HepG2 (cell line): ENCODE results near the gene TNP2. TPM values are rescaled to one million over a fixed set of nuclear protein-coding genes. Genes with fewer than 3 reads are reported as not detected.

Source experiments
- FOSL2 ChIP-seq: sonication (generic); formaldehyde crosslinking; IDR thresholded peaks from 2 replicates; pipeline ENCODE4 v1.4.0; 2020; ENCODE audit warnings: missing genetic modification reagents
- GATAD2A ChIP-seq: IDR thresholded peaks from 2 replicates; pipeline ENCODE4 v1.6.1; 2016
- HHEX ChIP-seq: IDR thresholded peaks from 2 replicates; pipeline ENCODE4 v1.6.1; 2016; ENCODE audit warnings: control low read depth
- KDM5A ChIP-seq: fragments of 200-600 bp; sonication (generic); IDR thresholded peaks from 2 replicates; pipeline ENCODE4 v1.7.0; 2018; ENCODE audit warnings: antibody characterized with exemption, mild to moderate bottlenecking, low read length, borderline replicate concordance
- ZNF121 ChIP-seq: sonication (generic); formaldehyde crosslinking; IDR thresholded peaks from 2 replicates; pipeline ENCODE4 v1.5.0; 2020; ENCODE audit warnings: mild to moderate bottlenecking, missing genetic modification reagents
- ZNF484 ChIP-seq: sonication (generic); formaldehyde crosslinking; IDR thresholded peaks from 2 replicates; pipeline ENCODE4 v1.5.1; 2020; ENCODE audit warnings: mild to moderate bottlenecking, low read depth, missing genetic modification reagents, borderline replicate concordance
- ZNF670 ChIP-seq: sonication (generic); formaldehyde crosslinking; IDR thresholded peaks from 2 replicates; pipeline ENCODE4 v1.8.0; 2022; ENCODE audit warnings: mild to moderate bottlenecking, missing genetic modification reagents, borderline replicate concordance
- polyA plus RNA-seq, 8 experiments: library from polyadenylated mRNA; depleted of rRNA in 3 of 8; stranded (reverse) in 7 of 8; unstranded in 1 of 8; fragments of >200 nt; fragmentation: Illumina TruSeq in 4 of 8; extraction: Trizol in 4 of 8; gene quantifications; 2 replicates each; pipeline versions ENCODE4 v1.2.1 to v1.2.3, GENCODE V29; 2011 to 2016; ENCODE audit warnings: low read depth in 4 of 8, missing spikeins in 1 of 8, mixed read lengths in 1 of 8; ENCODE audit not compliant: insufficient read depth in 1 of 8
- total RNA-seq, 5 experiments: library from RNA; depleted of rRNA; stranded (reverse); fragments of >200 nt; fragmentation: Illumina TruSeq; extraction: Trizol; gene quantifications; 2 replicates each; pipeline ENCODE4 v1.2.3, GENCODE V29; 2016; ENCODE audit warnings: low read depth in 1 of 5
- TF ChIP-seq, protein P1 (sequence below): sonication (generic); formaldehyde crosslinking; IDR thresholded peaks from 2 replicates; pipeline ENCODE4 v1.5.0; 2020; ENCODE audit warnings: mild to moderate bottlenecking, missing genetic modification reagents, borderline replicate concordance
- TF ChIP-seq, protein P2 (sequence below): sonication (generic); formaldehyde crosslinking; IDR thresholded peaks from 2 replicates; pipeline ENCODE4 v1.8.0; 2022; ENCODE audit warnings: mild to moderate bottlenecking, missing genetic modification reagents, borderline replicate concordance
- TF ChIP-seq, protein P3 (sequence below): sonication (generic); formaldehyde crosslinking; IDR thresholded peaks from 2 replicates; pipeline ENCODE4 v1.4.0; 2020; ENCODE audit warnings: missing genetic modification reagents
- TF ChIP-seq, protein P4 (sequence below), 2 experiments: sonication (generic) in 1 of 2; formaldehyde crosslinking in 1 of 2; IDR thresholded peaks; 2 replicates each; pipeline versions ENCODE4 v1.5.1 to v1.6.1; 2011 to 2020; ENCODE audit warnings: borderline replicate concordance in 1 of 2, low read depth in 1 of 2, low read length in 1 of 2, mild to moderate bottlenecking in 1 of 2, missing genetic modification reagents in 1 of 2, moderate library complexity in 1 of 2

TNP2 gene
- total and polyA plus RNA-seq, 2 of the 13 experiments (the other 11 are each of a cell fraction or from before 2014, with no cell fraction given) = not detected

DNA sequence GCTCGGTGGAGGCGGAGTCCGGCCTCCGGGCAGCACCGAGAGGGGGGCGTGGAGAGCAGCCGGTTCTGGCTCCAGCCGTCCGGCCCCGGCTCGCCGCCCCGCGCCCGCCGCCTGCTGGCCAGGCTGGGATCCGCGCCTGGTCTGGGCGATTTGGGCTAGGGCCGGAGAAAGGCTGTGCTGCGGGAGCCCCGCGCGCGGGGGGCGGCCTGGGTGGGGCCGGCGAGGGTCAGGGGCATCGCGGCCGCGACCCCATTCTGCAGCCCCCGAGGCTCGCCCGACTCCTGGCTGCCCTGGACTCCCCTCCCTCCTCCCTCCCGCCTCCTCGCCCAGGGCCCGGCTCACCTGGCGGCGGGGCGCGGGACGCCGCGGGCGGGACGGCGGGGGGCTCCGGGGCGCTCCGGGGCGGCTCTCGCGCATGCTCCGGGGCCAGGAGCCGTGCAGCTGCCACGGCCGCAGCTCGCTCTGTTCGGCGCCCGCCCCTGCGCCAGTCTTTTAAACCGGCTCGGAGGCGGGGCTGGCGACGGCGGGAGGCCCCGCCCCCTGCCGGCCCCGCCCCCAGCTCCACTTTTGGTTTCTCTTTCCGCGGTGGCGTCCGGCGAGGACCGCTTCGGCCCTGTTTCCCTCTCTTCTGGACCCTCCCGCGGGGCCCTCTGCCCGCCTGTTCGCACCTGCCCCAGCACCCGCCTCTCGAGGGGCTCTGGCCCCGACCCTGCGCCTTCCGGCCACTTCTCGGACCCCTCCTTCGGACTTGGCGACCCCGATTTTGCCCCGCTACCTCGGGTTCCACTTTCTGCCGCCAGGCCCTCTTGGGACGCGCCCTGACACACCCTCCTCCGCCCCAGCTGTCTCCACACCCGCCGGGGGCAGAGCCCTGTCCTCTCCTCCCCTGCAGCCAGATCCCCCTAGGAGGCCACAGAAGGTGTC, 13.1 kb downstream of the TNP2 start, which contains the start of gene SOCS1 (continued):
- TF ChIP-seq, protein P1, sequence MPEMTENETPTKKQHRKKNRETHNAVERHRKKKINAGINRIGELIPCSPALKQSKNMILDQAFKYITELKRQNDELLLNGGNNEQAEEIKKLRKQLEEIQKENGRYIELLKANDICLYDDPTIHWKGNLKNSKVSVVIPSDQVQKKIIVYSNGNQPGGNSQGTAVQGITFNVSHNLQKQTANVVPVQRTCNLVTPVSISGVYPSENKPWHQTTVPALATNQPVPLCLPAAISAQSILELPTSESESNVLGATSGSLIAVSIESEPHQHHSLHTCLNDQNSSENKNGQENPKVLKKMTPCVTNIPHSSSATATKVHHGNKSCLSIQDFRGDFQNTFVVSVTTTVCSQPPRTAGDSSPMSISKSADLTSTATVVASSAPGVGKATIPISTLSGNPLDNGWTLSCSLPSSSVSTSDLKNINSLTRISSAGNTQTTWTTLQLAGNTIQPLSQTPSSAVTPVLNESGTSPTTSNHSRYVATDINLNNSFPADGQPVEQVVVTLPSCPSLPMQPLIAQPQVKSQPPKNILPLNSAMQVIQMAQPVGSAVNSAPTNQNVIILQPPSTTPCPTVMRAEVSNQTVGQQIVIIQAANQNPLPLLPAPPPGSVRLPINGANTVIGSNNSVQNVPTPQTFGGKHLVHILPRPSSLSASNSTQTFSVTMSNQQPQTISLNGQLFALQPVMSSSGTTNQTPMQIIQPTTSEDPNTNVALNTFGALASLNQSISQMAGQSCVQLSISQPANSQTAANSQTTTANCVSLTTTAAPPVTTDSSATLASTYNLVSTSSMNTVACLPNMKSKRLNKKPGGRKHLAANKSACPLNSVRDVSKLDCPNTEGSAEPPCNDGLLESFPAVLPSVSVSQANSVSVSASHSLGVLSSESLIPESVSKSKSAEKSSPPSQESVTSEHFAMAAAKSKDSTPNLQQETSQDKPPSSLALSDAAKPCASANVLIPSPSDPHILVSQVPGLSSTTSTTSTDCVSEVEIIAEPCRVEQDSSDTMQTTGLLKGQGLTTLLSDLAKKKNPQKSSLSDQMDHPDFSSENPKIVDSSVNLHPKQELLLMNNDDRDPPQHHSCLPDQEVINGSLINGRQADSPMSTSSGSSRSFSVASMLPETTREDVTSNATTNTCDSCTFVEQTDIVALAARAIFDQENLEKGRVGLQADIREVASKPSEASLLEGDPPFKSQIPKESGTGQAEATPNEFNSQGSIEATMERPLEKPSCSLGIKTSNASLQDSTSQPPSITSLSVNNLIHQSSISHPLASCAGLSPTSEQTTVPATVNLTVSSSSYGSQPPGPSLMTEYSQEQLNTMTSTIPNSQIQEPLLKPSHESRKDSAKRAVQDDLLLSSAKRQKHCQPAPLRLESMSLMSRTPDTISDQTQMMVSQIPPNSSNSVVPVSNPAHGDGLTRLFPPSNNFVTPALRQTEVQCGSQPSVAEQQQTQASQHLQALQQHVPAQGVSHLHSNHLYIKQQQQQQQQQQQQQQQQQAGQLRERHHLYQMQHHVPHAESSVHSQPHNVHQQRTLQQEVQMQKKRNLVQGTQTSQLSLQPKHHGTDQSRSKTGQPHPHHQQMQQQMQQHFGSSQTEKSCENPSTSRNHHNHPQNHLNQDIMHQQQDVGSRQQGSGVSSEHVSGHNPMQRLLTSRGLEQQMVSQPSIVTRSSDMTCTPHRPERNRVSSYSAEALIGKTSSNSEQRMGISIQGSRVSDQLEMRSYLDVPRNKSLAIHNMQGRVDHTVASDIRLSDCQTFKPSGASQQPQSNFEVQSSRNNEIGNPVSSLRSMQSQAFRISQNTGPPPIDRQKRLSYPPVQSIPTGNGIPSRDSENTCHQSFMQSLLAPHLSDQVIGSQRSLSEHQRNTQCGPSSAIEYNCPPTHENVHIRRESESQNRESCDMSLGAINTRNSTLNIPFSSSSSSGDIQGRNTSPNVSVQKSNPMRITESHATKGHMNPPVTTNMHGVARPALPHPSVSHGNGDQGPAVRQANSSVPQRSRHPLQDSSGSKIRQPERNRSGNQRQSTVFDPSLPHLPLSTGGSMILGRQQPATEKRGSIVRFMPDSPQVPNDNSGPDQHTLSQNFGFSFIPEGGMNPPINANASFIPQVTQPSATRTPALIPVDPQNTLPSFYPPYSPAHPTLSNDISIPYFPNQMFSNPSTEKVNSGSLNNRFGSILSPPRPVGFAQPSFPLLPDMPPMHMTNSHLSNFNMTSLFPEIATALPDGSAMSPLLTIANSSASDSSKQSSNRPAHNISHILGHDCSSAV = no peak
- TF ChIP-seq ZNF121 (CRISPR knock-in tag) (peak; percentile 61), KDM5A (peak; percentile 63; the same call in 1 of the 2 replicates), ZNF484 (CRISPR knock-in tag) (0 out of 2 replicates have a peak, but pooled peaks have one; percentile 26), HHEX (no peak), FOSL2 (peak; percentile 14; the same call in 1 of the 2 replicates), GATAD2A (CRISPR knock-in tag) (no peak), ZNF670 (CRISPR knock-in tag) (0 out of 2 replicates have a peak, but pooled peaks have one; percentile 38)
- TF ChIP-seq, protein P2, sequence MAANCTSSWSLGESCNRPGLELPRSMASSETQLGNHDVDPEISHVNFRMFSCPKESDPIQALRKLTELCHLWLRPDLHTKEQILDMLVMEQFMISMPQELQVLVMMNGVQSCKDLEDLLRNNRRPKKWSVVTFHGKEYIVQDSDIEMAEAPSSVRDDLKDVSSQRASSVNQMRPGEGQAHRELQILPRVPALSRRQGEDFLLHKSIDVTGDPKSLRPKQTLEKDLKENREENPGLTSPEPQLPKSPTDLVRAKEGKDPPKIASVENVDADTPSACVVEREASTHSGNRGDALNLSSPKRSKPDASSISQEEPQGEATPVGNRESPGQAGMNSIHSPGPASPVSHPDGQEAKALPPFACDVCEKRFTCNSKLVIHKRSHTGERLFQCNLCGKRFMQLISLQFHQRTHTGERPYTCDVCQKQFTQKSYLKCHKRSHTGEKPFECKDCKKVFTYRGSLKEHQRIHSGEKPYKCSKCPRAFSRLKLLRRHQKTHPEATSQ (CRISPR knock-in tag) = no peak
- TF ChIP-seq, protein P3, sequence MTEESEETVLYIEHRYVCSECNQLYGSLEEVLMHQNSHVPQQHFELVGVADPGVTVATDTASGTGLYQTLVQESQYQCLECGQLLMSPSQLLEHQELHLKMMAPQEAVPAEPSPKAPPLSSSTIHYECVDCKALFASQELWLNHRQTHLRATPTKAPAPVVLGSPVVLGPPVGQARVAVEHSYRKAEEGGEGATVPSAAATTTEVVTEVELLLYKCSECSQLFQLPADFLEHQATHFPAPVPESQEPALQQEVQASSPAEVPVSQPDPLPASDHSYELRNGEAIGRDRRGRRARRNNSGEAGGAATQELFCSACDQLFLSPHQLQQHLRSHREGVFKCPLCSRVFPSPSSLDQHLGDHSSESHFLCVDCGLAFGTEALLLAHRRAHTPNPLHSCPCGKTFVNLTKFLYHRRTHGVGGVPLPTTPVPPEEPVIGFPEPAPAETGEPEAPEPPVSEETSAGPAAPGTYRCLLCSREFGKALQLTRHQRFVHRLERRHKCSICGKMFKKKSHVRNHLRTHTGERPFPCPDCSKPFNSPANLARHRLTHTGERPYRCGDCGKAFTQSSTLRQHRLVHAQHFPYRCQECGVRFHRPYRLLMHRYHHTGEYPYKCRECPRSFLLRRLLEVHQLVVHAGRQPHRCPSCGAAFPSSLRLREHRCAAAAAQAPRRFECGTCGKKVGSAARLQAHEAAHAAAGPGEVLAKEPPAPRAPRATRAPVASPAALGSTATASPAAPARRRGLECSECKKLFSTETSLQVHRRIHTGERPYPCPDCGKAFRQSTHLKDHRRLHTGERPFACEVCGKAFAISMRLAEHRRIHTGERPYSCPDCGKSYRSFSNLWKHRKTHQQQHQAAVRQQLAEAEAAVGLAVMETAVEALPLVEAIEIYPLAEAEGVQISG (CRISPR knock-in tag) = peak; percentile 82
- TF ChIP-seq, protein P4, sequence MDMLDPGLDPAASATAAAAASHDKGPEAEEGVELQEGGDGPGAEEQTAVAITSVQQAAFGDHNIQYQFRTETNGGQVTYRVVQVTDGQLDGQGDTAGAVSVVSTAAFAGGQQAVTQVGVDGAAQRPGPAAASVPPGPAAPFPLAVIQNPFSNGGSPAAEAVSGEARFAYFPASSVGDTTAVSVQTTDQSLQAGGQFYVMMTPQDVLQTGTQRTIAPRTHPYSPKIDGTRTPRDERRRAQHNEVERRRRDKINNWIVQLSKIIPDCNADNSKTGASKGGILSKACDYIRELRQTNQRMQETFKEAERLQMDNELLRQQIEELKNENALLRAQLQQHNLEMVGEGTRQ (IDR thresholded peaks at IDR 0.05; ENCODE audit: low read depth, low read length) = no peak
- TF ChIP-seq, protein P4 (CRISPR knock-in tag; IDR thresholded peaks at IDR 0.05; ENCODE audit: borderline replicate concordance) = peak; percentile 67; the same call in 1 of the 2 replicates
